ENCODE data around the gene C3orf18.
A peak's percentile ranks its signal among the peaks of the same experiment; 100 is the strongest.
"Not testable (repeated sequence)": the region's sequence is repeated elsewhere in the genome, so short reads cannot be mapped to it uniquely, and the experiment has no call there.

Gene C3orf18

GRCh38 chr3:50519471-50520089, 48.0 kb downstream of the C3orf18 start:
- peak; percentile 67 for DNase-seq

GRCh38 chr3:50518436-50518835, 49.1 kb downstream of the C3orf18 start:
- no peak for DNase-seq

- DNase-seq, result no peak
Measured at GRCh38 chr3:50517721-50518206, 49.8 kb downstream of the C3orf18 start.

- DNase-seq, result no peak
Measured at GRCh38 chr3:50516440-50516871, 51.1 kb downstream of the C3orf18 start.

- DNase-seq, result no peak
Measured at GRCh38 chr3:50515565-50516439, 51.7 kb downstream of the C3orf18 start.

GRCh38 chr3:50512908-50513307, 54.6 kb downstream of the C3orf18 start:
- not testable (repeated sequence) for DNase-seq

GRCh38 chr3:50512131-50512530, 55.4 kb downstream of the C3orf18 start:
- no peak for DNase-seq

GRCh38 chr3:50510325-50510724, 57.2 kb downstream of the C3orf18 start:
- no peak for DNase-seq

- DNase-seq, result no peak
Measured at GRCh38 chr3:50509715-50510114, 57.8 kb downstream of the C3orf18 start.

- no peak for DNase-seq
Measured at GRCh38 chr3:50508821-50509220, 58.7 kb downstream of the C3orf18 start.
